Karpas-422 (cell line): Measurements from ENCODE around the gene TSTD1. TPM values are rescaled to one million over a fixed set of nuclear protein-coding genes. Genes with fewer than 3 reads are reported as not detected.
A peak's percentile ranks its signal among the peaks of the same experiment; 100 is the strongest.
"Not testable (repeated sequence)": the region's sequence is repeated elsewhere in the genome, so short reads cannot be mapped to it uniquely, and the experiment has no call there.

ENCODE experiments used
- DNase-seq: peaks from one replicate; pipeline ENCODE4 v3.0.0-alpha.2; 2015
- H2AFZ ChIP-seq: fragments of 200-600 bp; sonication (generic); 2 replicates; pipeline ENCODE4 v1.6.1; 2014; ENCODE audit warnings: antibody characterized with exemption, low read length, mixed read lengths
- H3K27ac ChIP-seq: fragments of 200-600 bp; sonication (generic); 2 replicates; pipeline ENCODE4 v1.5.1; 2014; ENCODE audit warnings: mild to moderate bottlenecking, low read length, moderate library complexity
- H3K27me3 ChIP-seq: fragments of 200-600 bp; sonication (generic); 2 replicates; pipeline ENCODE4 v1.6.1; 2014; ENCODE audit warnings: low read length, mixed read lengths
- H3K36me3 ChIP-seq: fragments of 200-600 bp; sonication (generic); 2 replicates; pipeline ENCODE4 v1.6.1; 2014; ENCODE audit warnings: low read length, mixed read lengths; ENCODE audit not compliant: insufficient read depth
- H3K4me1 ChIP-seq: fragments of 200-600 bp; sonication (generic); 2 replicates; pipeline ENCODE4 v1.6.1; 2014; ENCODE audit warnings: mild to moderate bottlenecking, low read length, mixed read lengths
- H3K4me2 ChIP-seq: fragments of 200-600 bp; sonication (generic); 2 replicates; pipeline ENCODE4 v1.6.1; 2014; ENCODE audit warnings: low read length, low read depth, mild to moderate bottlenecking; ENCODE audit not compliant: poor library complexity, severe bottlenecking
- H3K4me3 ChIP-seq: fragments of 200-600 bp; sonication (generic); 2 replicates; pipeline ENCODE4 v1.5.1; 2014; ENCODE audit warnings: mild to moderate bottlenecking, antibody characterized with exemption, low read length, mixed read lengths
- H3K79me2 ChIP-seq: fragments of 200-600 bp; sonication (generic); 2 replicates; pipeline ENCODE4 v1.6.1; 2014; ENCODE audit warnings: mild to moderate bottlenecking, low read length, mixed read lengths
- H3K9ac ChIP-seq: fragments of 200-600 bp; sonication (generic); 2 replicates; pipeline ENCODE4 v1.6.0; 2014; ENCODE audit warnings: low read length
- H3K9me2 ChIP-seq: fragments of 200-600 bp; sonication (generic), shearing (Covaris generic); replicated peaks from 2 replicates; pipeline ENCODE4 v1.6.0; 2014; ENCODE audit warnings: mild to moderate bottlenecking, low read length, moderate library complexity; ENCODE audit not compliant: insufficient read depth
- H3K9me3 ChIP-seq: fragments of 300-700, 200-600 bp; sonication (generic); 2 replicates; pipeline ENCODE4 v1.6.1; 2014; ENCODE audit warnings: low read length, mixed read lengths
- H4K20me1 ChIP-seq: fragments of 200-600 bp; sonication (generic); 2 replicates; pipeline ENCODE4 v1.6.1; 2014; ENCODE audit warnings: mild to moderate bottlenecking, antibody characterized with exemption, low read length, low read depth; ENCODE audit not compliant: insufficient read depth
- total RNA-seq: library from RNA; depleted of rRNA; stranded (reverse); fragments of >200 nt; shearing (Covaris generic); gene quantifications from 2 replicates; pipeline ENCODE4 v1.2.3, GENCODE V29; 2014; ENCODE audit warnings: low replicate concordance

The TSTD1 gene
- total RNA-seq, 1 experiment from 2014 or later = 16.0 TPM

GRCh38 chr1:161033751-161034150 is 5.0 kb downstream of the TSTD1 start:
- H3K9me3 ChIP-seq = no peaks in the 10 kb centered on the region
- DNase-seq = no peak

DNA sequence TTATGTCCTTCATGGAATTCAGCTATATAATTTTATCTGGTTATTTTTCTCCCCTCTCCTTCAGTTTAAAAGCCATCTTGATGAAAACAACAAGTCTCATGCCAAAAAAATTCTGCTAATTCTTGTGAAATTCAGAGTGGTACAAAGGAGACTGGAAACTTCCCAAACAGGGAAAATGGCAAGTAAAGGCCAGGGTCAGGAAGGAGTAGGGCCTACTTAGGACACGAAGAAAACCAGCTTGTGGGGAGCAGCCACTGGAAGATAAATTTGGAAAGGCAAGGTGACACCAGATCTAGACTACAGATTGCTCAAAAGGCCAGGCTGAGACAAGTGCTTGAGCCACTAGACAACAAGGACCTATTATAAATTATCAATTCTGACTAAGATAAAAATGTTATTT is 6.4 kb downstream of the TSTD1 start:
- no peaks in the 10 kb centered on the region for H3K79me2 ChIP-seq
- H3K27me3 ChIP-seq = no peaks in the 10 kb centered on the region
- H3K9me2 ChIP-seq = no peaks in the 10 kb centered on the region
- no peak overlapping the region for H3K4me3 ChIP-seq
- H3K27ac ChIP-seq = no peak overlapping the region
- no peak overlapping the region for H3K9ac ChIP-seq
- H3K36me3 ChIP-seq = no peaks in the 10 kb centered on the region
- no peak for DNase-seq
- no peaks in the 10 kb centered on the region for H3K9me3 ChIP-seq
- no peak overlapping the region for H2AFZ ChIP-seq
- no peaks in the 10 kb centered on the region for H3K4me1 ChIP-seq
- no peak overlapping the region for H3K4me2 ChIP-seq
- no peaks in the 10 kb centered on the region for H4K20me1 ChIP-seq

More at GRCh38 chr1:161033751-161034150, 5.0 kb downstream of the TSTD1 start:
- Histone ChIP-seq H3K27ac (no peak overlapping the region), H3K9me2 (no peaks in the 10 kb centered on the region), H4K20me1 (no peaks in the 10 kb centered on the region), H3K9ac (no peak overlapping the region), H3K79me2 (no peaks in the 10 kb centered on the region), H3K4me3 (no peak overlapping the region), H3K36me3 (0 out of 2 replicates have a peak, but pooled peaks cover 5% of the 10 kb centered on the region), H2AFZ (no peak overlapping the region), H3K4me2 (no peak overlapping the region), H3K27me3 (no peaks in the 10 kb centered on the region), H3K4me1 (no peaks in the 10 kb centered on the region)

DNA sequence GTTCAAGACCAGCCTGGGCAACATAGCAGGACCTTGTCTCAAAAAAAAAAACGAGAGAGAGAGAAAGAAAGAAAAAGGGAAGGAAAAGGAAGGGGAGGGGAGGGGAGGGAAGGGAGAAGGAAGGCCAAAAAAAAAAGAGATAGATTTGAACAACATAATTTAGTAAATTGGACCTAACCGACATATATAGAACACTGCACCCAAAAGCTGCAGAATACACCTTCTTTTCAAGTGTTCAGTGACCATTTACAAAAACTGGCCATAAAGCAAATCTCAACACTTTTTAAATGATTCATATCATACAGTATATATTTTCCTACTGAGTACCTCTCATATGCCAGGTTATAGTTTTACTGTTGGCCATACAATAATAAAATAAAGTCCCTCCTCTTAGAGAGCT is 6.9 kb downstream of the TSTD1 start:
- Histone ChIP-seq H3K79me2 (no peaks in the 10 kb centered on the region), H3K4me3 (no peak overlapping the region), H3K9me2 (no peaks in the 10 kb centered on the region), H3K9me3 (no peaks in the 10 kb centered on the region), H3K27ac (no peak overlapping the region), H2AFZ (no peak overlapping the region), H3K9ac (no peak overlapping the region), H3K36me3 (no peaks in the 10 kb centered on the region), H3K4me1 (no peaks in the 10 kb centered on the region), H4K20me1 (no peaks in the 10 kb centered on the region), H3K27me3 (no peaks in the 10 kb centered on the region), H3K4me2 (no peak overlapping the region)
- peak; percentile 29 for DNase-seq

- H3K79me2 ChIP-seq, DNase-seq, H3K9me2 ChIP-seq, H4K20me1 ChIP-seq, H3K27ac ChIP-seq, H3K9ac ChIP-seq, H3K36me3 ChIP-seq, H2AFZ ChIP-seq, H3K4me2 ChIP-seq, H3K27me3 ChIP-seq, H3K9me3 ChIP-seq, H3K4me3 ChIP-seq, H3K4me1 ChIP-seq: not testable (repeated sequence)
These were observed 9.3 kb downstream of the TSTD1 start for GRCh38 chr1:161029466-161029865.

- not testable (repeated sequence) for H3K36me3 ChIP-seq, DNase-seq, H3K4me1 ChIP-seq, H3K4me2 ChIP-seq, H3K27me3 ChIP-seq, H2AFZ ChIP-seq, H3K79me2 ChIP-seq, H3K4me3 ChIP-seq, H4K20me1 ChIP-seq, H3K9ac ChIP-seq, H3K9me2 ChIP-seq, H3K9me3 ChIP-seq, H3K27ac ChIP-seq
These were observed 11.8 kb downstream of the TSTD1 start for GRCh38 chr1:161026954-161027353.

DNA sequence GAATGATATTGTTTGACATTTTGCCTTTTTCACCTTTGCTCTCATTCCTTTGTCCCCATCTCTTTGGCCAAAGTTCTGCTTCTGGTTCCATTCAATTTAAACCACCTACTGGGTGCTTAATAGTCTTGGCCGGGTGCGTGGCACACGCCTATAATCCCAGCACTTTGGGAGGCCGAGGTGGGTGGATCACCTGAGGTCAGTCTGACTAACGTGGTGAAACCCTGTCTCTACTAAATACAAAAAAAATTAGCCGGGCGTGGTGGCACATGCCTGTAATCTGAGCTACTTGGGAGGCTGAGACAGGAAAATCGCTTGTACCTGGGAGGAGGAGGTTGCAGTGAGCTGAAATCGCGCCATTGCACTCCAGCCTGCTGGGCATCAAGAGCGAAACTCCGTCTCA is 16.3 kb downstream of the TSTD1 start:
- H3K9ac ChIP-seq, H3K9me2 ChIP-seq, H4K20me1 ChIP-seq, H3K36me3 ChIP-seq, H3K9me3 ChIP-seq, H3K4me2 ChIP-seq, H3K27ac ChIP-seq, DNase-seq, H3K4me3 ChIP-seq, H3K27me3 ChIP-seq, H3K79me2 ChIP-seq, H2AFZ ChIP-seq: not testable (repeated sequence)
- peaks cover 23% of the 10 kb centered on the region for H3K4me1 ChIP-seq

DNA sequence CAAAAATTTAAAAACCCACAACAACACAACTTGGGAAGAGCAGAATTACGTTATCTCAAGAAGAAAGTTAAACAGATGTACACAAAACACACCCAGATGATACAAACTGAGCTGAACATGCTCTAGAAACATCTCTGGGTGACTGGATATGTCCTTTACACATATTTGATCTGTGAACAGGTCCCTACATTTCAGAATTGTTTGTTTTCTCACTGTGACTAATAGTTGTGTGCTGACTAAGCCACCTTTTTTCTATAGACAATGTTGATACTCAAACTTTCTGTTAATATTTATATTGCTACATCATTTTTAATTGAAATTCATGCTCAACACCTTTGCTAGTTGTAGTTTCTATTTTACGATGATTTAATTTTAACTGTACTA is 16.8 kb downstream of the TSTD1 start:
- Histone ChIP-seq H2AFZ (no peak overlapping the region), H3K9ac (no peak overlapping the region), H3K27me3 (no peaks in the 10 kb centered on the region), H3K4me1 (peaks cover 23% of the 10 kb centered on the region), H3K27ac (no peak overlapping the region), H3K79me2 (no peaks in the 10 kb centered on the region), H4K20me1 (no peaks in the 10 kb centered on the region), H3K36me3 (no peaks in the 10 kb centered on the region), H3K4me2 (peak overlapping the region; percentile 82), H3K9me3 (no peaks in the 10 kb centered on the region), H3K9me2 (no peaks in the 10 kb centered on the region), H3K4me3 (no peak overlapping the region)
- no peak for DNase-seq

DNA sequence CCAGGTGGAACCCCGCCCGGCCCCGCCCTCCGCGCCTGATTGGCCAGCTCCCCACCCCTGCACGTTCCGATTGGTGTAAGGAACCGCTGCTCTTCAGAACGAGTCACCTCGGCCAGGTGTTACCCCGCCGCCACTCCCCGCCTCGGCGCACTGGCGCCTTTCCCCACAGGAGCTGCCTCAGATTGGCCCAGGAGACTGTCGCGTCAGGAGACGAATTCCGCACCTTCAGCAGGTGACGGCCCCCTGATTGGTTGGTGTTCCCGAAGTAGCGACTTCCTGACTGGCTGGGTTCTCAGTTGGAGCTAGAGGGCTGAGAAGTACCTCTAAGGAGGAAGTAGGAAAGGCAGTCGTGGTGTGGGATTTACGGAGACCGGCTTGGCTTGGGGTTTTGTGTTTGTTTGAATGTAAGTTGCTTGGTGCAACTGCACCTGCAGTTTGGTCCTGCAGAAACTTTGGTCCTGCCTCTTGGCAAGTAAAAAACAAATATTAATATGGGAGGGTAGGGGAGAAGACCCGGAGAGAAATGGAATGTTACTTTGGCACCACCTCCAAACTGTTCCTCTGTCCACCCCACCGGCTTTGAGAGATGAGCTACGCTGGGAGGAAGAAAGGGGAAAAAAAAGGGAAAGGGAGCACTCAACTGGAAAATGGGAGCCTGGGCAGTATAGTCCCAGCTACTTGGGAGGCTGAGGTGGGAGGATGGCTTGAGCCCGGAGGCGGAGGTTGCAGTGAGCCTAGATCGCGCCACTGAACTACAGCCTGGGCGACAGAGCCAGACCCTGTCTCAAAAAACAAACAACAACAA is 17.4 kb downstream of the TSTD1 start:
- peak overlapping the region; percentile 65 for H3K4me3 ChIP-seq
- no peaks in the 10 kb centered on the region for H3K27me3 ChIP-seq
- H3K4me2 ChIP-seq = peak overlapping the region; percentile 82
- H3K27ac ChIP-seq = no peak overlapping the region
- peak; percentile 82 for DNase-seq
- no peaks in the 10 kb centered on the region for H3K36me3 ChIP-seq
- no peaks in the 10 kb centered on the region for H4K20me1 ChIP-seq
- no peak overlapping the region for H3K9ac ChIP-seq
- peaks cover 25% of the 10 kb centered on the region for H3K4me1 ChIP-seq
- no peaks in the 10 kb centered on the region for H3K9me3 ChIP-seq
- no peaks in the 10 kb centered on the region for H3K79me2 ChIP-seq
- H3K9me2 ChIP-seq = no peaks in the 10 kb centered on the region
- peak overlapping the region; percentile 70 for H2AFZ ChIP-seq
